Activated CD4-positive, CD25-positive, alpha-beta regulatory T cell treated with anti-CD3 and anti-CD28 coated beads, Interleukin-2, amount 50 U/mL, for 16 hours (primary cell): ENCODE data around the gene METAP2.

Source experiments
- DNase-seq: peaks from one replicate; pipeline ENCODE4 v3.0.0-alpha.2; 2020; ENCODE audit warnings: low read depth, low spot score

METAP2 gene

GRCh38 chr12:95513599-95513998 lies 39.6 kb downstream of the METAP2 start:
- no peak for DNase-seq

GRCh38 chr12:95515197-95515596 lies 41.2 kb downstream of the METAP2 start:
- DNase-seq: no peak

GRCh38 chr12:95516757-95517156 lies 42.8 kb downstream of the METAP2 start:
- no peak for DNase-seq

- DNase-seq: no peak
Observed at GRCh38 chr12:95517246-95517645, 43.3 kb downstream of the METAP2 start.

- no peak for DNase-seq
Observed at GRCh38 chr12:95518944-95519343, 45.0 kb downstream of the METAP2 start.

GRCh38 chr12:95520816-95521215 lies 46.9 kb downstream of the METAP2 start:
- DNase-seq: no peak

GRCh38 chr12:95522692-95523091 lies 48.7 kb downstream of the METAP2 start:
- no peak for DNase-seq

- no peak for DNase-seq
Observed at GRCh38 chr12:95528431-95528830, 54.5 kb downstream of the METAP2 start.

GRCh38 chr12:95529693-95530225 lies 55.8 kb downstream of the METAP2 start:
- no peak for DNase-seq

GRCh38 chr12:95532851-95533250 lies 58.9 kb downstream of the METAP2 start:
- DNase-seq: no peak

GRCh38 chr12:95533985-95534384 lies 60.0 kb downstream of the METAP2 start:
- DNase-seq: no peak

GRCh38 chr12:95538006-95538405 lies 64.1 kb downstream of the METAP2 start:
- no peak for DNase-seq

GRCh38 chr12:95538656-95539055 lies 64.7 kb downstream of the METAP2 start:
- DNase-seq: no peak

- no peak for DNase-seq
Observed at GRCh38 chr12:95541436-95541835, 67.5 kb downstream of the METAP2 start.

- DNase-seq: no peak
Observed at GRCh38 chr12:95543305-95543704, 69.4 kb downstream of the METAP2 start.

GRCh38 chr12:95544756-95545155 lies 70.8 kb downstream of the METAP2 start:
- no peak for DNase-seq

- no peak for DNase-seq
Observed at GRCh38 chr12:95545303-95545702, 71.4 kb downstream of the METAP2 start.

GRCh38 chr12:95545731-95546490 lies 72.0 kb downstream of the METAP2 start:
- DNase-seq: no peak

GRCh38 chr12:95546491-95546813 lies 72.5 kb downstream of the METAP2 start:
- DNase-seq: no peak

GRCh38 chr12:95547522-95548055 lies 73.6 kb downstream of the METAP2 start:
- DNase-seq: no peak

- DNase-seq: no peak
Observed at GRCh38 chr12:95548056-95548538, 74.1 kb downstream of the METAP2 start.

- peak; percentile 10 for DNase-seq
Observed at GRCh38 chr12:95548539-95549391, 74.8 kb downstream of the METAP2 start.
